GM19240 (cell line): ENCODE results near the gene PRKN.

Experiments used
- DNase-seq: peaks from one replicate; pipeline ENCODE4 v3.0.0; 2011; ENCODE audit warnings: low spot score; ENCODE audit not compliant: insufficient read length

The PRKN gene

GRCh38 chr6:162325826-162326225, 401.7 kb downstream of the PRKN start:
- no peak for DNase-seq

DNA sequence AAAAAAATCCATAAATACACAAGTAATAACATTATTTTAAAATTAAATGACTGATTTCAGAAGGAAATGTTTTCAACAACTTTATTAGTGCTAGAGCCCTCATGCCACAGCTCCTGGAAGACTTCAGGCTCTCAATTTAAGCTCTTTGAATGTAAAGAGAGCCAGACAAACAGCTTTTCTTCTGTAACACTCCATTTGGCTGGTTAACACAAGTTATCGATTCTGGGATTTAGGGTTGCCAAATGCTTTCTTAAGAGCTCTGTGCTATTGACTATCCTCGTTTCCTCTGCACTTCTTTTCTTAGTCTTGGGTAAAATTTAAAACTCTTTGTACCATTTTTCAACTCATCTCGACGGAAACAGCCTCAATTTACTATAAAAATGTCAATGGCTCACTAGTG, 402.5 kb downstream of the PRKN start:
- no peak for DNase-seq

DNA sequence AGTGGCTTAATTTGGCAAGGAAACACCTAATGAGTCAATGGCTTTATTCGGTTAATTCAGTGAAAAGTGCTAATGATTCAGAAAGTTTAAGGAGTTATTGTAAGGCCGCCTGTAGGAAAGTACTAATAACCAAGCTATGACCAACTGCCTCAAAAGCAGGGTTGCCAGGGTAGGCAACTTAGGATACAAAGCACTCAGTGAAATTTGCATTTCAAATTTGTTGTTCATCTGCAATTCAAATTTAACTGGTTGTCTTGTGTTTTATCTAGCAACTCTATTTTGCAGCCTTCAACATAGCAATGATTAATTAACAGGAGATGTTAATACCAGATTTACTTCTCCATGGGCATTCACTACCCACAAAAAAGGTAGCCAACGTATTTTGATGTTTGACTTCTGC, 412.3 kb downstream of the PRKN start:
- DNase-seq, result no peak

- no peak for DNase-seq
Measured at GRCh38 chr6:162313922-162314660, 413.5 kb downstream of the PRKN start.

DNA sequence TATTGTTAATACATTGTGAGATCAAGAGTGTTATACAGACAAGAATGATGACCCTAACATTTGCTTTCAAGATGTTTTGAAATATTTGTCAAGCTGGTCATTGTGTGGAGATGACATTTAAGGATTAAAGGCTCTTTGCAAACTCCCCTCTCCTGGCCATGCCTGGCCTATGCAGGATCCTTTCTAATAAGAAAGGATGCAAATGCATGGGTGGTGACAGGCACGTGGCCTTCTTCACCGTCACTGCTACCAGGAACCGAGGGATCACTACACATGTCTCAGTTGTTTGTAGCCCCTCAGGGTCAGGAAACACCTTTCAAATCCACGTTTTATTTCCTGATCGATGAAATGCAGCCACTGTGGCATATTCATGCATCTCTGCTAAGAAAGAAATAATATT, 419.7 kb downstream of the PRKN start:
- no peak for DNase-seq

DNA sequence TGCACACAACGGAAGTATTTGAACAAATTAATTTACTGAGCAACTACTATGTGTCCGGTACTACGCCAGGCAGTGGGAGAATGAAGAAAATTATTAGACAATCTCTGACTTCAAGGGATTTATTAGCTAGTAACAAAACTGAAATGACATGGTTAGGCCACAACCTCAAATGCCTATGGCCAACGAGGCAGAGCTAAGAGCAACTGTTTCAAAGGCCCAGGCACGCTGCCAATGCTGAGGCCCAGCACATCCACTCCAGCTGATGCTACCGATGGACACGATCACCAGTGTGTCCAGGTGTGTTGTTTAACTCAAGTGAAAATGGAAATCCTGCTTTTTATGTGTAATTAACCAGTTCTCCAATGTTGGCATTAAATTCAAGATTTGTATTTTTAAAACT, 420.9 kb downstream of the PRKN start:
- DNase-seq, result no peak

- DNase-seq, result no peak
Measured at GRCh38 chr6:162301128-162301527, 426.4 kb downstream of the PRKN start.

- no peak for DNase-seq
Measured at GRCh38 chr6:162294029-162294428, 433.5 kb downstream of the PRKN start.

GRCh38 chr6:162292915-162293314, 434.7 kb downstream of the PRKN start:
- DNase-seq, result no peak

GRCh38 chr6:162290846-162291465, 436.6 kb downstream of the PRKN start:
- no peak for DNase-seq

DNA sequence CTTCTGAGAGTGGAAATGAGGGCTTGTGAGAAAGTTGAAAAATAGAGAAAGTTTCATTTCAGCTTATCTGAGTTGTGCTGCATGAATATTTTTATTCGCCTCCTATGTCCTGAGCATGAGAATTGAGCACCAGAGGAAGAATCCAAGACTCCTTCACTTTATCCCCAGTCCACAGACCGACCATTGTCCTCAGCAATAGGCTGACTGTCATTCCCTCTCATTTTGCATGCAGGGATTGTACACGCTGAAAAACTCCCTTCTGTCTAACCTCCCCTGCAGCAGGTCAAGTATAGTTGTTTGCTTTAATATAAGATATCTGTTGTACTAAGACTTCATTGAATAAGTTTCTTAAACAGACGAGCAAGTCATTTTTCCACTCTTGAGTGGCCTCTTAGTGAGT, 437.6 kb downstream of the PRKN start:
- DNase-seq, result no peak

- DNase-seq, result no peak
Measured at GRCh38 chr6:162273986-162274385, 453.6 kb downstream of the PRKN start.

DNA sequence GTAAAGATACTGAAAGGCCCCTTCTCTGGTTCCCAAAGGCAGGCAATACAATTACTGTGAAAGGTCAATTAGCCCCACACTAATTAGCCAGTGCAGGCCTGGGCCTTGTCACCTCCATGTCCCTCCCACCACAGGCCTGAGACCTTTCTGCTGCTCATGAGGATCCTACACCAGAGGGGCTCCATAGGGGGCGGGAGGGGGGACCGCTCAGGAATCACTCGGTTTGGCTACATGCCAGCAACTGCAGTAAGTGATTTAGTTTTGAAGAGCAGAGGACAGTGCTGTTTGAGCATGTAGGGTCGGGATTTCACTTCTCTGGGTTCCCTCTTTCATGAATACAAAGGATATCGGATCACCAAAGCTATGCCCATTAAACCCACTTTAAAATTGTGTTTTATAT, 455.6 kb downstream of the PRKN start:
- no peak for DNase-seq

- no peak for DNase-seq
Measured at GRCh38 chr6:162270966-162271365, 456.6 kb downstream of the PRKN start.

DNA sequence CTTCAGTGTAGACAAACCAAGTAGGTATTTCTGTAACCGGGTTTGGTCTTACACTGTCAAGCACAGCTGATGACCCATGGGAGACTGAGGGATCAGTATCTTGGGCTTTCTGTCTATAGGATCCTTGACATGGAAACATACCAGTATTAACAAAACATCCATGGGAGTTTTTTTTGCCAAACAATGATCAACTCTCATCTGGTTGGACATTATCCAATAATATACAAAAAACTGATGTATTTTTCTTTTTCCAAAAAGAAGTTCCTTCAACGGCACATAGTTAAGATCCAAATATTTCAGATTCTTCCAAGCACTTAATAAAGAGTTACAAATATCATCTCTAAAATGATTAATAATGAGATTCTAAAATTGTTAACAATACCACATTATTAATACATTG, 459.9 kb downstream of the PRKN start:
- no peak for DNase-seq

GRCh38 chr6:162267126-162267525, 460.4 kb downstream of the PRKN start:
- DNase-seq, result no peak

- DNase-seq, result no peak
Measured at GRCh38 chr6:162264581-162264980, 463.0 kb downstream of the PRKN start.

GRCh38 chr6:162262466-162263196, 464.9 kb downstream of the PRKN start:
- no peak for DNase-seq

GRCh38 chr6:162261598-162261997, 466.0 kb downstream of the PRKN start:
- no peak for DNase-seq

GRCh38 chr6:162260027-162260426, 467.5 kb downstream of the PRKN start:
- DNase-seq, result no peak

GRCh38 chr6:162258647-162259046, 468.9 kb downstream of the PRKN start:
- DNase-seq, result no peak

- DNase-seq, result no peak
Measured at GRCh38 chr6:162256361-162256760, 471.2 kb downstream of the PRKN start.

DNA sequence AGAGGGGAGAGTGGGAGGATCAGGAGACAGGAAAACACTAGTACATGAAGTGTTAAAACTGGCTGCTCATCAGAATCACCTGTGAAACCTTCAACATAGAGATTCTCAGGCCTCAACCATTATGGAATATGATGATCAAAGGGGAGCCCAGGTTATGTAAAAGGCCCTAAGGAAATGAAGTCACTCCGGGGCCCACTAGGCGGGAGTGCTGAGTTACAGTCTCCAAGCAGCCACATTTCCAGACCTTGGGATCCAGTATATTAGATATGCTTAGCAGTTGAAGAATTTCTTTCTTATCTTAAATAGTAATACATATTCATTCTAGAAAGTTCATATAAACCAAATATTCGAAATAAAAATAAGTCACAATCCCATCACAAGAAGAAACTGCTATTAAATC, 476.3 kb downstream of the PRKN start:
- no peak for DNase-seq
